Neural cell (in vitro differentiated cells): Measurements from ENCODE around the gene RBM33. TPM values are rescaled to one million over a fixed set of nuclear protein-coding genes. Genes with fewer than 3 reads are reported as not detected.

Experiments
- H2AFZ ChIP-seq: fragments of 200-600, 300-800 bp; sonication (generic), shearing (Covaris generic); 2 replicates; pipeline ENCODE4 v1.6.0; 2014; ENCODE audit warnings: low read depth, mild to moderate bottlenecking, antibody characterized with exemption, low read length, moderate library complexity
- H3F3A ChIP-seq: fragments of 200-600 bp; shearing (Covaris generic); 2 replicates; pipeline ENCODE4 v1.6.1; 2016; ENCODE audit warnings: mild to moderate bottlenecking, moderate library complexity, mixed read lengths, antibody characterized with exemption, low read length; ENCODE audit not compliant: insufficient read depth, poor library complexity, severe bottlenecking
- H3K27ac ChIP-seq: fragments of 200-600, 300-800 bp; sonication (generic), shearing (Covaris generic); 2 replicates; pipeline ENCODE4 v1.5.1; 2014; ENCODE audit warnings: mild to moderate bottlenecking, low read length, moderate library complexity
- H3K27me3 ChIP-seq: fragments of 300-800, 200-600 bp; sonication (generic), shearing (Covaris generic); 2 replicates; pipeline ENCODE4 v1.6.0; 2014; ENCODE audit warnings: mild to moderate bottlenecking, low read depth, low read length, moderate library complexity; ENCODE audit not compliant: insufficient read depth
- H3K36me3 ChIP-seq: fragments of 300-800, 200-600 bp; sonication (generic), shearing (Covaris generic); 2 replicates; pipeline ENCODE4 v1.5.1; 2014; ENCODE audit warnings: mild to moderate bottlenecking, antibody characterized with exemption, low read length, moderate library complexity; ENCODE audit not compliant: insufficient read depth
- H3K4me2 ChIP-seq: fragments of 300-800, 200-600 bp; sonication (generic), shearing (Covaris generic); 2 replicates; pipeline ENCODE4 v1.6.0; 2014; ENCODE audit warnings: mild to moderate bottlenecking, low read length
- H3K4me3 ChIP-seq: fragments of 300-800, 200-600 bp; sonication (generic), shearing (Covaris generic); 2 replicates; pipeline ENCODE4 v1.5.1; 2014; ENCODE audit warnings: mild to moderate bottlenecking, low read length, moderate library complexity
- H3K79me2 ChIP-seq: fragments of 200-600 bp; shearing (Covaris generic); replicated peaks from 2 replicates; pipeline ENCODE4 v1.6.0; 2014; ENCODE audit warnings: mild to moderate bottlenecking, low read length, moderate library complexity; ENCODE audit not compliant: insufficient read depth
- H3K9ac ChIP-seq: fragments of 300-800, 200-600 bp; sonication (generic), shearing (Covaris generic); 2 replicates; pipeline ENCODE4 v1.6.1; 2016; ENCODE audit warnings: mild to moderate bottlenecking, low read length, mixed read lengths
- H3K9me2 ChIP-seq: fragments of 200-600 bp; shearing (Covaris generic); 2 replicates; pipeline ENCODE4 v1.6.1; 2016; ENCODE audit warnings: mild to moderate bottlenecking, low read length, mixed read lengths; ENCODE audit not compliant: insufficient read depth
- H3K9me3 ChIP-seq: fragments of 200-600, 300-800 bp; sonication (generic), shearing (Covaris generic); 2 replicates; pipeline ENCODE4 v1.6.1; 2016; ENCODE audit warnings: mild to moderate bottlenecking, mixed run types, low read length, moderate library complexity, mixed read lengths
- H4K20me1 ChIP-seq: fragments of 200-600 bp; shearing (Covaris generic); 2 replicates; pipeline ENCODE4 v1.6.1; 2016; ENCODE audit warnings: mild to moderate bottlenecking, mixed run types; ENCODE audit not compliant: insufficient read depth
- CTCF ChIP-seq: fragments of 450-650 bp; IDR thresholded peaks from 2 replicates; pipeline ENCODE4 v1.5.1; 2014; ENCODE audit warnings: antibody characterized with exemption, mild to moderate bottlenecking, moderate library complexity; ENCODE audit not compliant: poor library complexity, severe bottlenecking
- EP300 ChIP-seq: fragments of 450-650 bp; conservative IDR thresholded peaks from 2 replicates; pipeline ENCODE4 v1.6.1; 2014; ENCODE audit warnings: antibody characterized with exemption, mild to moderate bottlenecking, moderate library complexity; ENCODE audit not compliant: poor library complexity, severe bottlenecking
- EZH2 ChIP-seq: fragments of 200-600, 300-800 bp; shearing (Covaris generic), sonication (generic); IDR thresholded peaks from 2 replicates; pipeline ENCODE4 v1.6.1; 2014; ENCODE audit warnings: antibody characterized with exemption, low read length, borderline replicate concordance, mild to moderate bottlenecking; ENCODE audit not compliant: insufficient read depth, poor library complexity, severe bottlenecking
- MXI1 ChIP-seq: fragments of 450-650 bp; conservative IDR thresholded peaks from 2 replicates; pipeline ENCODE4 v1.6.1; 2014; ENCODE audit warnings: antibody characterized with exemption, mild to moderate bottlenecking; ENCODE audit not compliant: poor library complexity, severe bottlenecking
- POLR2AphosphoS5 ChIP-seq: IDR thresholded peaks from 2 replicates; pipeline ENCODE4 v1.6.1; 2012
- RAD21 ChIP-seq: fragments of 450-650 bp; conservative IDR thresholded peaks from 2 replicates; pipeline ENCODE4 v1.6.1; 2014; ENCODE audit warnings: antibody characterized with exemption, mild to moderate bottlenecking, moderate library complexity
- SMC3 ChIP-seq: fragments of 450-650 bp; conservative IDR thresholded peaks from 2 replicates; pipeline ENCODE4 v1.6.1; 2014; ENCODE audit warnings: antibody characterized with exemption, mild to moderate bottlenecking, moderate library complexity; ENCODE audit not compliant: poor library complexity
- TAF1 ChIP-seq: IDR thresholded peaks from 2 replicates; pipeline ENCODE4 v1.6.1; 2012; ENCODE audit warnings: low read depth
- polyA plus RNA-seq: library from polyadenylated mRNA; depleted of rRNA; stranded (reverse); fragments of >200 nt; gene quantifications from 2 replicates; pipeline ENCODE4 v1.2.3, GENCODE V29; 2014
- TF ChIP-seq, protein P1 (sequence below): IDR thresholded peaks from 2 replicates; pipeline ENCODE4 v1.6.1; 2012; ENCODE audit warnings: borderline replicate concordance

RBM33 gene
- polyA plus RNA-seq, 1 donor from 2014 or later, result 53.2 TPM

DNA sequence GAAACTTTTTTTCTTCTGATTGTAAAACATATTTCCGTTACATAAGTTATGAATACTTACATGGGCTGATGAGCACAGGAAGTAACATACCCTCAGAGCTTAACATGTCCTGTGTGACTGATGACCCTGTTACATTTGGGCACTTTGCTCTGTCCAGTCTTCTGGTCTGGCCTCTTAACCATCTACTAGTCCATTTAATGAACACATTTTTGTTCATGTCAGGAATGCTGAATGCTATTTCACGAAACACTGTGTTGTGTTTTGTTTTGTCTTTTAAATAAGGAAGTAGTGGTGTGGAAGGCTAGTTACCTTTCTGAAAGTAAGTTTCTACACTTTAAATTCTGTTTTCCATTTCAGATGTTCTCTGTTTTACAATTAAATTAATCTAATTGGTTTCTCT, 77.7 kb downstream of the RBM33 start:
- Histone ChIP-seq H3K27me3 (no peaks in the 10 kb centered on the region), H3K79me2 (peaks cover 30% of the 10 kb centered on the region), H2AFZ (no peak overlapping the region), H4K20me1 (no peaks in the 10 kb centered on the region), H3K9me3 (no peaks in the 10 kb centered on the region), H3K4me2 (no peak overlapping the region), H3F3A (no peaks in the 10 kb centered on the region), H3K4me3 (no peak overlapping the region), H3K36me3 (no peaks in the 10 kb centered on the region), H3K9me2 (no peaks in the 10 kb centered on the region), H3K27ac (no peak overlapping the region), H3K9ac (no peak overlapping the region)
- no peak for TF ChIP-seq CTCF
- no peak for TF ChIP-seq POLR2AphosphoS5
- no peak for TF ChIP-seq EP300
- no peak for TF ChIP-seq RAD21
- TF ChIP-seq EZH2, result no peak
- TF ChIP-seq MXI1, result no peak
- no peak for TF ChIP-seq TAF1
- TF ChIP-seq, protein P1, sequence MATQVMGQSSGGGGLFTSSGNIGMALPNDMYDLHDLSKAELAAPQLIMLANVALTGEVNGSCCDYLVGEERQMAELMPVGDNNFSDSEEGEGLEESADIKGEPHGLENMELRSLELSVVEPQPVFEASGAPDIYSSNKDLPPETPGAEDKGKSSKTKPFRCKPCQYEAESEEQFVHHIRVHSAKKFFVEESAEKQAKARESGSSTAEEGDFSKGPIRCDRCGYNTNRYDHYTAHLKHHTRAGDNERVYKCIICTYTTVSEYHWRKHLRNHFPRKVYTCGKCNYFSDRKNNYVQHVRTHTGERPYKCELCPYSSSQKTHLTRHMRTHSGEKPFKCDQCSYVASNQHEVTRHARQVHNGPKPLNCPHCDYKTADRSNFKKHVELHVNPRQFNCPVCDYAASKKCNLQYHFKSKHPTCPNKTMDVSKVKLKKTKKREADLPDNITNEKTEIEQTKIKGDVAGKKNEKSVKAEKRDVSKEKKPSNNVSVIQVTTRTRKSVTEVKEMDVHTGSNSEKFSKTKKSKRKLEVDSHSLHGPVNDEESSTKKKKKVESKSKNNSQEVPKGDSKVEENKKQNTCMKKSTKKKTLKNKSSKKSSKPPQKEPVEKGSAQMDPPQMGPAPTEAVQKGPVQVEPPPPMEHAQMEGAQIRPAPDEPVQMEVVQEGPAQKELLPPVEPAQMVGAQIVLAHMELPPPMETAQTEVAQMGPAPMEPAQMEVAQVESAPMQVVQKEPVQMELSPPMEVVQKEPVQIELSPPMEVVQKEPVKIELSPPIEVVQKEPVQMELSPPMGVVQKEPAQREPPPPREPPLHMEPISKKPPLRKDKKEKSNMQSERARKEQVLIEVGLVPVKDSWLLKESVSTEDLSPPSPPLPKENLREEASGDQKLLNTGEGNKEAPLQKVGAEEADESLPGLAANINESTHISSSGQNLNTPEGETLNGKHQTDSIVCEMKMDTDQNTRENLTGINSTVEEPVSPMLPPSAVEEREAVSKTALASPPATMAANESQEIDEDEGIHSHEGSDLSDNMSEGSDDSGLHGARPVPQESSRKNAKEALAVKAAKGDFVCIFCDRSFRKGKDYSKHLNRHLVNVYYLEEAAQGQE, result no peak
- TF ChIP-seq SMC3, result no peak

- Histone ChIP-seq H3K9ac (no peak overlapping the region), H3K4me3 (peak overlapping the region; percentile 50), H3K4me2 (peak overlapping the region; percentile 36), H3K36me3 (no peaks in the 10 kb centered on the region), H3K79me2 (peaks cover 30% of the 10 kb centered on the region), H3K9me2 (no peaks in the 10 kb centered on the region), H2AFZ (no peak overlapping the region), H4K20me1 (no peaks in the 10 kb centered on the region), H3F3A (no peaks in the 10 kb centered on the region), H3K27me3 (no peaks in the 10 kb centered on the region), H3K27ac (peak overlapping the region; percentile 57), H3K9me3 (no peaks in the 10 kb centered on the region)
- TF ChIP-seq RAD21 (peak; percentile 9), SMC3 (no peak)
Measured at GRCh38 chr7:155722936-155723335, 78.5 kb downstream of the RBM33 start.
